HG03060 (cell line): ENCODE results near the gene CCDC192.

ENCODE experiments used
- ATAC-seq: cut with Tn5 transposase; IDR thresholded peaks from one replicate; pipeline ENCODE4 v1.9.1; 2021; ENCODE audit warnings: low read depth, moderate number of reproducible peaks; ENCODE audit not compliant: unreplicated experiment

Gene CCDC192

GRCh38 chr5:127910307-127910956 is 207.2 kb downstream of the CCDC192 start:
- ATAC-seq: no peak

GRCh38 chr5:127911619-127912018 is 208.4 kb downstream of the CCDC192 start:
- no peak for ATAC-seq

GRCh38 chr5:127912411-127912810 is 209.2 kb downstream of the CCDC192 start:
- ATAC-seq: no peak

- ATAC-seq: no peak
These were observed 213.8 kb downstream of the CCDC192 start for GRCh38 chr5:127916885-127917573.

GRCh38 chr5:127919006-127919796 is 216.0 kb downstream of the CCDC192 start:
- ATAC-seq: no peak

- no peak for ATAC-seq
These were observed 216.6 kb downstream of the CCDC192 start for GRCh38 chr5:127919818-127920217.

GRCh38 chr5:127920936-127921335 is 217.7 kb downstream of the CCDC192 start:
- no peak for ATAC-seq

GRCh38 chr5:127922603-127923002 is 219.4 kb downstream of the CCDC192 start:
- no peak for ATAC-seq

GRCh38 chr5:127923804-127924570 is 220.8 kb downstream of the CCDC192 start:
- ATAC-seq: no peak

GRCh38 chr5:127924606-127925005 is 221.4 kb downstream of the CCDC192 start:
- no peak for ATAC-seq

GRCh38 chr5:127925916-127926315 is 222.7 kb downstream of the CCDC192 start:
- ATAC-seq: no peak

GRCh38 chr5:127926974-127927373 is 223.8 kb downstream of the CCDC192 start:
- ATAC-seq: no peak

GRCh38 chr5:127928053-127928452 is 224.9 kb downstream of the CCDC192 start:
- no peak for ATAC-seq

- ATAC-seq: no peak
These were observed 227.1 kb downstream of the CCDC192 start for GRCh38 chr5:127930311-127930710.

- no peak for ATAC-seq
These were observed 228.2 kb downstream of the CCDC192 start for GRCh38 chr5:127931396-127931795.

GRCh38 chr5:127933348-127933747 is 230.2 kb downstream of the CCDC192 start:
- no peak for ATAC-seq

GRCh38 chr5:127934791-127935256 is 231.6 kb downstream of the CCDC192 start:
- ATAC-seq: no peak

GRCh38 chr5:127935398-127935797 is 232.2 kb downstream of the CCDC192 start:
- ATAC-seq: no peak

GRCh38 chr5:127936439-127936972 is 233.3 kb downstream of the CCDC192 start:
- no peak for ATAC-seq

- no peak for ATAC-seq
These were observed 235.6 kb downstream of the CCDC192 start for GRCh38 chr5:127938746-127939145.
